Esophagus squamous epithelium (tissue), 5 donors: ENCODE measurements around the gene KRT80. TPM values are rescaled to one million over a fixed set of nuclear protein-coding genes. Genes with fewer than 3 reads are reported as not detected.
A peak's percentile ranks its signal among the peaks of the same experiment; 100 is the strongest.

Source experiments
- DNase-seq: peaks from one replicate; lab custom pipeline; 2025; lab: John Stamatoyannopoulos, UW
- H3K27ac ChIP-seq, 4 donors: fragments of 200-600 bp; sonication (generic); one replicate each; pipeline ENCODE4 v1.5.1; 2016 to 2019; ENCODE audit warnings: mild to moderate bottlenecking in 1 of 4
- H3K27me3 ChIP-seq, 4 donors: fragments of 200-600 bp; sonication (generic); 1 replicate in 3 of 4; 2 replicates in 1 of 4; pipeline versions ENCODE4 v1.5.1 to v1.6.0; 2017 to 2021; ENCODE audit warnings: antibody characterized with exemption in 1 of 4
- H3K36me3 ChIP-seq, 3 donors: fragments of 200-600 bp; sonication (generic); one replicate each; pipeline ENCODE4 v1.5.1; 2016 to 2019
- H3K4me1 ChIP-seq, 3 donors: fragments of 200-600 bp; sonication (generic); one replicate each; pipeline ENCODE4 v1.5.1; 2017 to 2019
- H3K4me3 ChIP-seq, 4 donors: fragments of 200-600 bp; sonication (generic); 1 replicate in 3 of 4; 2 replicates in 1 of 4; pipeline ENCODE4 v1.5.1; 2016 to 2019; ENCODE audit warnings: mild to moderate bottlenecking in 2 of 4, moderate library complexity in 1 of 4
- H3K9me3 ChIP-seq, 3 donors: fragments of 200-600 bp; sonication (generic); one replicate each; pipeline ENCODE4 v1.5.1; 2016 to 2019
- CTCF ChIP-seq, 6 experiments: fragments of 450-650 bp in 4 of 6; fragments of 200-600 bp in 2 of 6; sonication (generic) in 2 of 6; IDR thresholded peaks; one replicate each; pipeline ENCODE4 v1.5.1; 2016 to 2019; ENCODE audit warnings: antibody characterized with exemption in 6 of 6, mild to moderate bottlenecking in 4 of 6, moderate library complexity in 4 of 6
- POLR2A ChIP-seq, 4 donors: fragments of 450-650 bp; IDR thresholded peaks; one replicate each; pipeline ENCODE4 v1.6.1; 2017; ENCODE audit warnings: antibody characterized with exemption in 4 of 4, mild to moderate bottlenecking in 4 of 4, moderate library complexity in 3 of 4
- WGBS, 2 donors: methylation state at CpG; one replicate each; pipeline ENCODE4 v1.1.5; 2018; 5-methylcytosine and 5-hydroxymethylcytosine counted together
- intact Hi-C: fragments of 100-400 bp; cut with DNase I; formaldehyde crosslinking; loops from one replicate; pipeline ENCODE4 v1.15.0; 2022
- total RNA-seq, 4 donors: library from RNA; depleted of rRNA; stranded (reverse); fragments of >200 nt; gene quantifications; one replicate each; pipeline ENCODE4 v1.1.0, GENCODE V29; 2016
- donor health status: DM: yes; HTN: yes; CAD: no.

Gene KRT80
- total RNA-seq, 4 donors from 2014 or later: 11.4 to 39.6 (median 16.5) TPM

GRCh38 chr12:52204931-52205505 is 13.2 kb upstream of the KRT80 start:
- H3K27me3 ChIP-seq: peaks cover 0 to 25% (median 0%) of the 10 kb centered on the region in 4 donors
- no peak overlapping the region for H3K4me3 ChIP-seq
- TF ChIP-seq CTCF (IDR thresholded peaks at IDR 0.05): no peak
- TF ChIP-seq POLR2A (IDR thresholded peaks at IDR 0.05): no peak
- no peaks in the 10 kb centered on the region for H3K36me3 ChIP-seq
- H3K4me1 ChIP-seq: peaks cover 28 to 60% (median 32%) of the 10 kb centered on the region in 3 donors
- no peaks in the 10 kb centered on the region for H3K9me3 ChIP-seq
- 100% methylated on average over 3 of the region's 7 CpGs; no CpG with 5 or more reads in 1 of the 2 donors for WGBS, 2 donors
- no peak overlapping the region for H3K27ac ChIP-seq
- intact Hi-C loops: no loop called here
- DNase-seq: no peak

GRCh38 chr12:52204095-52204930 is 12.5 kb upstream of the KRT80 start:
- Histone ChIP-seq H3K9me3 (no peaks in the 10 kb centered on the region), H3K4me3 (no peak overlapping the region), H3K36me3 (no peaks in the 10 kb centered on the region), H3K27ac (no peak overlapping the region), H3K4me1 (peaks cover 33 to 60% (median 35%) of the 10 kb centered on the region in 3 donors), H3K27me3 (peaks cover 0 to 25% (median 0%) of the 10 kb centered on the region in 4 donors)
- WGBS, 2 donors: 81 to 85% methylated on average over 14 to 15 of the region's 18 CpGs
- intact Hi-C loops: no loop called here
- TF ChIP-seq POLR2A (IDR thresholded peaks at IDR 0.05) (no peak), CTCF (IDR thresholded peaks at IDR 0.05) (no peak)
- no peak for DNase-seq

- H3K9me3 ChIP-seq: no peaks in the 10 kb centered on the region
- 23 to 45% methylated on average over 6 to 8 of the region's 19 CpGs for WGBS, 2 donors
- DNase-seq: no peak
- H3K4me1 ChIP-seq: peaks cover 31 to 60% (median 38%) of the 10 kb centered on the region in 3 donors
- H3K36me3 ChIP-seq: no peaks in the 10 kb centered on the region
- TF ChIP-seq POLR2A (IDR thresholded peaks at IDR 0.05) (no peak), CTCF (IDR thresholded peaks at IDR 0.05) (no peak)
- H3K27me3 ChIP-seq: peaks cover 0 to 25% (median 0%) of the 10 kb centered on the region in 4 donors
- no peak overlapping the region for H3K4me3 ChIP-seq
- peak overlapping the region in 2 of 4 donors; percentile 13 to 58 for H3K27ac ChIP-seq
- intact Hi-C loops: no loop called here
These were observed 11.5 kb upstream of the KRT80 start for GRCh38 chr12:52203079-52203921.

GRCh38 chr12:52202361-52203078 is 10.7 kb upstream of the KRT80 start:
- no peak for DNase-seq
- intact Hi-C loops: no loop called here
- 24 to 43% methylated on average over 8 to 10 of the region's 18 CpGs for WGBS, 2 donors
- H3K36me3 ChIP-seq: no peaks in the 10 kb centered on the region
- peak overlapping the region in 1 of 4 donors; percentile 43 for H3K27ac ChIP-seq
- H3K27me3 ChIP-seq: peaks cover 0 to 25% (median 0%) of the 10 kb centered on the region in 4 donors
- H3K4me3 ChIP-seq: no peak overlapping the region
- TF ChIP-seq CTCF (IDR thresholded peaks at IDR 0.05): no peak
- no peak for TF ChIP-seq POLR2A (IDR thresholded peaks at IDR 0.05)
- H3K4me1 ChIP-seq: peaks cover 28 to 60% (median 35%) of the 10 kb centered on the region in 3 donors
- H3K9me3 ChIP-seq: no peaks in the 10 kb centered on the region
